Adrenal gland (tissue), 12 donors: ENCODE results near the gene LPP. TPM values are rescaled to one million over a fixed set of nuclear protein-coding genes. Genes with fewer than 3 reads are reported as not detected.

Experiments used
- DNase-seq, 7 donors: peaks; one replicate each; pipeline ENCODE4 v3.0.0-alpha.2; 2019 to 2020
- H3K27ac ChIP-seq, 5 donors: fragments of 200-600 bp; sonication (generic) in 4 of 5; 1 replicate in 3 of 5; 2 replicates in 2 of 5; pipeline versions ENCODE4 v1.5.1 to v1.8.0; 2016 to 2020; ENCODE audit warnings: mild to moderate bottlenecking in 1 of 5
- H3K27me3 ChIP-seq: fragments of 200-600 bp; 2 replicates; pipeline ENCODE4 v1.8.0; 2021
- H3K36me3 ChIP-seq, 2 donors: fragments of 200-600 bp; replicated peaks in 1 of 2; 1 replicate in 1 of 2; 2 replicates in 1 of 2; pipeline versions ENCODE4 v1.5.1 to v1.8.0; 2018 to 2022
- H3K4me1 ChIP-seq, 2 donors: fragments of 200-600 bp; replicated peaks in 1 of 2; 1 replicate in 1 of 2; 2 replicates in 1 of 2; pipeline versions ENCODE4 v1.5.1 to v1.8.0; 2018 to 2021
- H3K4me3 ChIP-seq, 4 donors: fragments of 200-600 bp; sonication (generic) in 3 of 4; one replicate each; pipeline ENCODE4 v1.5.1; 2016 to 2018
- H3K9me3 ChIP-seq, 3 donors: fragments of 200-600 bp; sonication (generic) in 1 of 3; replicated peaks in 1 of 3; 1 replicate in 2 of 3; 2 replicates in 1 of 3; pipeline versions ENCODE4 v1.5.1 to v1.8.0; 2016 to 2021
- CTCF ChIP-seq, 6 experiments: fragments of 450-650 bp in 4 of 6; fragments of 200-600 bp in 2 of 6; sonication (generic) in 1 of 6; IDR thresholded peaks; 1 replicate in 5 of 6; 2 replicates in 1 of 6; pipeline versions ENCODE4 v1.5.1 to v1.8.0; 2016 to 2021; ENCODE audit warnings: antibody characterized with exemption in 6 of 6, mild to moderate bottlenecking in 2 of 6, moderate library complexity in 1 of 6
- POLR2A ChIP-seq, 2 donors: fragments of 450-650 bp; IDR thresholded peaks; one replicate each; pipeline ENCODE4 v1.6.1; 2017; ENCODE audit warnings: antibody characterized with exemption in 2 of 2, mild to moderate bottlenecking in 2 of 2, moderate library complexity in 1 of 2
- WGBS, 4 donors: extraction: QIAGEN DNeasy Blood & Tissue Kit in 2 of 4; methylation state at CpG; one replicate each; pipeline versions ENCODE4 v1.1.5 to v1.1.7; 2013 to 2017; 5-methylcytosine and 5-hydroxymethylcytosine counted together
- intact Hi-C, 2 donors: fragments of 100-400 bp; cut with DNase I; formaldehyde crosslinking; loops; one replicate each; pipeline versions ENCODE4 v1.14.1 to v1.15.0; 2022 to 2023
- polyA plus RNA-seq, 3 donors: library from polyadenylated mRNA; stranded (reverse); fragments of 200-250 nt in 2 of 3; fragments of 350-450 nt in 1 of 3; fragmentation: Illumina TruSeq in 1 of 3; extraction: RNeasy Lipid Tissue Mini Kit (QIAGEN cat#74804) in 1 of 3; gene quantifications; one replicate each; pipeline ENCODE4 v1.2.3, GENCODE V29; 2013 to 2014
- total RNA-seq, 9 donors: library from RNA; depleted of rRNA in 4 of 9; stranded (reverse); fragments of >200 nt in 4 of 9; fragments of 120-200 nt in 1 of 9; fragmentation: NEBNext Ultra II Directional in 1 of 9; extraction: Animal tissue kit (Norgen Biotek cat#: 25700) in 1 of 9; gene quantifications; one replicate each; pipeline versions ENCODE4 v1.1.0 to v1.2.4, GENCODE V29; 2013 to 2023
- donor health status: healthy with polysubstance abuse.
- donor health status: Bipolar disorder and iron deficiency.
- donor health status: DM: yes; HTN: yes; CAD: no.
- donor health status: DM: no; HTN: no; CAD: no.
- donor health status: DM: no; HTN: no; CAD: no.
- donor health status: DM: yes; HTN: yes; CAD: no.

The LPP gene
- total and polyA plus RNA-seq, 12 donors: 7.0 to 170 (median 101) TPM

GRCh38 chr3:188133219-188133618 lies 20.7 kb upstream of the LPP start:
- H3K27me3 ChIP-seq: no peaks in the 10 kb centered on the region
- intact Hi-C loops: no loop called here
- 90 to 98% (median 95%) methylated on average over 5 of the region's 5 CpGs for WGBS, 4 donors
- DNase-seq: no peak
- no peaks in the 10 kb centered on the region for H3K36me3 ChIP-seq
- TF ChIP-seq CTCF (IDR thresholded peaks at IDR 0.05) (no peak), POLR2A (IDR thresholded peaks at IDR 0.05) (no peak)
- no peaks in the 10 kb centered on the region for H3K9me3 ChIP-seq
- H3K4me1 ChIP-seq: peaks cover 9 to 13% of the 10 kb centered on the region in 2 donors
- H3K4me3 ChIP-seq: no peak overlapping the region
- H3K27ac ChIP-seq: no peak overlapping the region

GRCh38 chr3:188133646-188134045 lies 20.3 kb upstream of the LPP start:
- intact Hi-C loops: no loop called here
- H3K4me3 ChIP-seq: no peak overlapping the region
- DNase-seq: no peak
- TF ChIP-seq CTCF (IDR thresholded peaks at IDR 0.05) (no peak), POLR2A (IDR thresholded peaks at IDR 0.05) (no peak)
- H3K36me3 ChIP-seq: no peaks in the 10 kb centered on the region
- H3K4me1 ChIP-seq: peaks cover 9 to 13% of the 10 kb centered on the region in 2 donors
- H3K9me3 ChIP-seq: no peaks in the 10 kb centered on the region
- no peak overlapping the region for H3K27ac ChIP-seq
- 92 to 96% (median 92%) methylated on average over 6 of the region's 6 CpGs for WGBS, 4 donors
- H3K27me3 ChIP-seq: no peaks in the 10 kb centered on the region

GRCh38 chr3:188134079-188134478 lies 19.9 kb upstream of the LPP start:
- Histone ChIP-seq H3K9me3 (no peaks in the 10 kb centered on the region), H3K4me3 (no peak overlapping the region), H3K27me3 (no peaks in the 10 kb centered on the region), H3K36me3 (no peaks in the 10 kb centered on the region), H3K27ac (no peak overlapping the region), H3K4me1 (peaks cover 9 to 13% of the 10 kb centered on the region in 2 donors)
- intact Hi-C loops: no loop called here
- DNase-seq: no peak
- no peak for TF ChIP-seq CTCF (IDR thresholded peaks at IDR 0.05)
- TF ChIP-seq POLR2A (IDR thresholded peaks at IDR 0.05): no peak
- 56 to 75% (median 65%) methylated on average over 1 of the region's 1 CpG for WGBS, 4 donors

- Histone ChIP-seq H3K36me3 (no peaks in the 10 kb centered on the region), H3K9me3 (no peaks in the 10 kb centered on the region), H3K27ac (no peak overlapping the region), H3K4me1 (peaks cover 9 to 13% of the 10 kb centered on the region in 2 donors), H3K27me3 (no peaks in the 10 kb centered on the region), H3K4me3 (no peak overlapping the region)
- WGBS, 4 donors: 90 to 100% (median 99%) methylated on average over 1 of the region's 1 CpG
- no peak for TF ChIP-seq POLR2A (IDR thresholded peaks at IDR 0.05)
- intact Hi-C loops: no loop called here
- no peak for DNase-seq
Observed at GRCh38 chr3:188134856-188135255, 19.1 kb upstream of the LPP start.

- intact Hi-C loops: no loop called here
- DNase-seq: no peak
- H3K27ac ChIP-seq: no peak overlapping the region
- 75 to 86% (median 86%) methylated on average over 5 of the region's 5 CpGs for WGBS, 4 donors
- H3K9me3 ChIP-seq: no peaks in the 10 kb centered on the region
- H3K4me3 ChIP-seq: no peak overlapping the region
- peaks cover 9 to 13% of the 10 kb centered on the region in 2 donors for H3K4me1 ChIP-seq
- H3K36me3 ChIP-seq: no peaks in the 10 kb centered on the region
- no peak for TF ChIP-seq POLR2A (IDR thresholded peaks at IDR 0.05)
- TF ChIP-seq CTCF (IDR thresholded peaks at IDR 0.05): no peak
- no peaks in the 10 kb centered on the region for H3K27me3 ChIP-seq
Observed at GRCh38 chr3:188135271-188135670, 18.7 kb upstream of the LPP start.
